Peyer's patch (tissue), 4 donors: ENCODE results near the gene ZNF691. TPM values are rescaled to one million over a fixed set of nuclear protein-coding genes. Genes with fewer than 3 reads are reported as not detected.
"Not testable (repeated sequence)": the region's sequence is repeated elsewhere in the genome, so short reads cannot be mapped to it uniquely, and the experiment has no call there.

ENCODE experiments used
- DNase-seq, 3 donors: peaks; one replicate each; pipeline ENCODE4 v3.0.0-alpha.2; 2017 to 2019
- H3K27ac ChIP-seq, 4 donors: fragments of 200-600 bp; sonication (generic); one replicate each; pipeline ENCODE4 v1.5.1; 2016 to 2019
- H3K27me3 ChIP-seq, 2 donors: fragments of 200-600 bp; sonication (generic); one replicate each; pipeline ENCODE4 v1.5.1; 2019
- H3K36me3 ChIP-seq, 3 donors: fragments of 200-600 bp; sonication (generic); one replicate each; pipeline ENCODE4 v1.5.1; 2016 to 2019
- H3K4me1 ChIP-seq, 4 donors: fragments of 200-600 bp; sonication (generic); one replicate each; pipeline ENCODE4 v1.5.1; 2016 to 2019
- H3K4me3 ChIP-seq, 4 donors: fragments of 200-600 bp; sonication (generic); 1 replicate in 3 of 4; 2 replicates in 1 of 4; pipeline ENCODE4 v1.5.1; 2016 to 2019; ENCODE audit warnings: mild to moderate bottlenecking in 1 of 4
- H3K9me3 ChIP-seq, 4 donors: fragments of 200-600 bp; sonication (generic); one replicate each; pipeline ENCODE4 v1.5.1; 2016 to 2019; ENCODE audit warnings: mild to moderate bottlenecking in 1 of 4
- CTCF ChIP-seq, 6 experiments: fragments of 450-650 bp in 4 of 6; fragments of 200-600 bp in 2 of 6; sonication (generic) in 1 of 6; IDR thresholded peaks; one replicate each; pipeline ENCODE4 v1.5.1; 2017 to 2019; ENCODE audit warnings: antibody characterized with exemption in 6 of 6, mild to moderate bottlenecking in 3 of 6, moderate library complexity in 1 of 6
- POLR2A ChIP-seq, 2 donors: fragments of 450-650 bp; IDR thresholded peaks; one replicate each; pipeline ENCODE4 v1.5.1; 2017; ENCODE audit warnings: antibody characterized with exemption in 2 of 2, mild to moderate bottlenecking in 2 of 2, moderate library complexity in 2 of 2
- total RNA-seq, 4 donors: library from RNA; depleted of rRNA; stranded (reverse); fragments of >200 nt; gene quantifications; one replicate each; pipeline ENCODE4 v1.1.0, GENCODE V29; 2016

ZNF691 gene
- total RNA-seq, 4 donors from 2014 or later = 3.3 to 19.0 (median 10.8) TPM

GRCh38 chr1:42889264-42889663, 42.9 kb downstream of the ZNF691 start:
- no peaks in the 10 kb centered on the region for H3K27me3 ChIP-seq
- H3K36me3 ChIP-seq = no peaks in the 10 kb centered on the region
- no peak overlapping the region for H3K4me3 ChIP-seq
- no peak overlapping the region for H3K27ac ChIP-seq
- H3K4me1 ChIP-seq = no peaks in the 10 kb centered on the region
- no peak for DNase-seq
- TF ChIP-seq CTCF (IDR thresholded peaks at IDR 0.05) (no peak), POLR2A (IDR thresholded peaks at IDR 0.05) (no peak)
- H3K9me3 ChIP-seq = no peaks in the 10 kb centered on the region

DNA sequence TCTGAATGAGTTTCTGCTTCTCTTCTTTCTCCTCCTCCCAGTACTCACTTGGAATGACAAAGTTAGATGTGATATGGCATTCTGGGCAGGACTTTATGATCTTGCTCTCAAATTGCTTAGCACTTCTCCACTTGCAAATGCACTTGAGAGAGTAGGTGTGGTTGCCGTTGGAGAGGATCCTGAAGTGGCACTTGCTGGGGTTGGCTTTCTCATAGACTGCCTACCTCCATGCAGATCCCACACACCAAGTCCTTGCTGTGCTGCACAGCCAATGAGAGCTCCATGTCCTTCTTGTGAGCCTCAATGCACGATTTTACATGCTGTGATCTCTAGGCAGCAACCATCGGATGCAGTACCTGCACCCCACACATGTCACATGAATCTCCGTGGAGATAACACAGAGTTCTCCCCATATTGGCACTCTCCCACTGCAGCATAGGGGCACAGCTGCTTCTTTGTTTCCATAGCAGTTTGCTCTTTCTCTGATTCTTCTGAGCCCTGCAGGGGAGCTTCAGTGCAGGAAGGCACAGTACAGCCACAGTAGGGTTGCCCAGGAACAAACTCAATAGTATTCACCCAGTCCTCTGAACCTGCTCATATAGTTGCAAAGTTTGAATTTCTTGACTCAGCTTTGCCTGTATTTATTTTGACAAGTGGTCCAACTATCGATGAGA, 45.2 kb downstream of the ZNF691 start:
- TF ChIP-seq CTCF (IDR thresholded peaks at IDR 0.05) = no peak
- no peak for TF ChIP-seq POLR2A (IDR thresholded peaks at IDR 0.05)
- no peak overlapping the region for H3K4me3 ChIP-seq
- H3K36me3 ChIP-seq = no peaks in the 10 kb centered on the region
- no peak for DNase-seq
- no peaks in the 10 kb centered on the region for H3K27me3 ChIP-seq
- H3K27ac ChIP-seq = no peak overlapping the region
- no peaks in the 10 kb centered on the region for H3K4me1 ChIP-seq
- H3K9me3 ChIP-seq = no peaks in the 10 kb centered on the region

- H3K27me3 ChIP-seq, H3K9me3 ChIP-seq, H3K36me3 ChIP-seq, H3K27ac ChIP-seq, H3K4me1 ChIP-seq, DNase-seq, H3K4me3 ChIP-seq: not testable (repeated sequence)
Observed at GRCh38 chr1:42899960-42900359, 53.5 kb downstream of the ZNF691 start.

Other genes starting within 250 kb of the ZNF691 start
- 10 to 100 TPM; 15.1 to 41.7 (median 26.1) TPM for gene PPIH, start 188.2 kb upstream of the ZNF691 start, total RNA-seq
- gene YBX1, start 164.2 kb upstream of the ZNF691 start, total RNA-seq = 100 to 1,000 TPM; 236 to 470 (median 287) TPM
- gene CLDN19, start 106.4 kb upstream of the ZNF691 start, total RNA-seq = not detected
- 100 to 1,000 TPM in 1 of 4 donors, 10 to 100 TPM in 3; 19.4 to 151 (median 27.9) TPM for gene P3H1, start 79.6 kb upstream of the ZNF691 start, total RNA-seq
- gene C1orf50, start 79.4 kb upstream of the ZNF691 start, total RNA-seq = 10 to 100 TPM in 1 of 4 donors, 1 to 10 TPM in 3; 1.7 to 11.6 (median 4.4) TPM
- gene TMEM269, start 61.6 kb upstream of the ZNF691 start, total RNA-seq = not detected
- gene ERMAP, start 29.5 kb upstream of the ZNF691 start, total RNA-seq = 10 to 100 TPM; 11.2 to 15.3 (median 13.6) TPM
- 10 to 100 TPM in 3 of 4 donors, not detected in 1; 12.2 to 16.8 (median 16.6) TPM for gene SVBP, start 29.2 kb upstream of the ZNF691 start, total RNA-seq
- 10 to 100 TPM; 15.7 to 35.7 (median 32.3) TPM for gene SLC2A1, start 112.3 kb downstream of the ZNF691 start, total RNA-seq